Kidney tubule cell (primary cell): ENCODE results near the gene CFAP92.
"Not testable (repeated sequence)": the region's sequence is repeated elsewhere in the genome, so short reads cannot be mapped to it uniquely, and the experiment has no call there.

Experiments used
- DNase-seq: peaks from one replicate; pipeline ENCODE4 v3.0.0-alpha.2; 2018; ENCODE audit warnings: low spot score

CFAP92 gene

GRCh38 chr3:128936341-128936740, 57.5 kb downstream of the CFAP92 start:
- DNase-seq: no peak

DNA sequence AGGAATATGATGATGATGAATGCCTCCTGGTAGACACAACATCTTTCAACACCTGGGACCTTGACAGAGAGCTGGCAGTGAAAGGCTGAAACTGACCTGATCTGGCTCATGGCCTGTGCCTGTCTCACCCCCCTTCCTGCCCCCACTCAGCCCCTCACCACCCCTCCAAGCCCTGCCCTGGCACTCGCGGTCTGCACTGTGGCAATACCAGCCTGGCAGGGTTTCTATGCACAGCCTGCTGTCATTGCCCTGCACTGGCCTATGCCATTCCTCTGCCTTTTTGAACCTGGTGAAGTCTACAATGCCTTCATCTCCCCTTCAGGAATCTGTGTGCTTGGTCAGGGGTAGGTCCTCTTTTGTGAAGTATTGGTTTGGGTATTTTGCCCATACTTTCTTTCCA, 58.0 kb downstream of the CFAP92 start:
- no peak for DNase-seq

GRCh38 chr3:128933922-128934253, 60.0 kb downstream of the CFAP92 start:
- DNase-seq: no peak

- DNase-seq: no peak
Observed at GRCh38 chr3:128933213-128933921, 60.5 kb downstream of the CFAP92 start.

- no peak for DNase-seq
Observed at GRCh38 chr3:128932516-128933212, 61.2 kb downstream of the CFAP92 start.

- DNase-seq: no peak
Observed at GRCh38 chr3:128931046-128931445, 62.8 kb downstream of the CFAP92 start.

DNA sequence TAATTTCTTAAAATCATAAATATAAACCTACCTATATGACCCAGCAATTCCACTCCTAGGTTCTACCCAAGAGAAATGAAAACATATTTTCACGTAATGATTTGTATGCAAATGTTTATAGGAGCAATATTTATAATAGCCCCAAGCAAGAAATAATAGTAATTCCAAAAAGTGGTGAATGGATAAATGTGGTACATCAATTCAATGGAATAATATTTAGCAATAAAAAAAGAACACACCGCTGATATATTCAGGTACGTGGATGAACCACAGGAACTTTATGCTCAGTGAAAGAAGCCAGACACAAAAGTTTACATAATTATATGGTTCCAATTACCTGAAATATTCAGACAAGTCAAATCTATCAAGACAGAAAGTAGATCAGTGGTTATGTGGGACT, 64.5 kb downstream of the CFAP92 start:
- no peak for DNase-seq

GRCh38 chr3:128923986-128924385, 69.9 kb downstream of the CFAP92 start:
- DNase-seq: not testable (repeated sequence)

- DNase-seq: no peak
Observed at GRCh38 chr3:128923576-128923975, 70.3 kb downstream of the CFAP92 start.

DNA sequence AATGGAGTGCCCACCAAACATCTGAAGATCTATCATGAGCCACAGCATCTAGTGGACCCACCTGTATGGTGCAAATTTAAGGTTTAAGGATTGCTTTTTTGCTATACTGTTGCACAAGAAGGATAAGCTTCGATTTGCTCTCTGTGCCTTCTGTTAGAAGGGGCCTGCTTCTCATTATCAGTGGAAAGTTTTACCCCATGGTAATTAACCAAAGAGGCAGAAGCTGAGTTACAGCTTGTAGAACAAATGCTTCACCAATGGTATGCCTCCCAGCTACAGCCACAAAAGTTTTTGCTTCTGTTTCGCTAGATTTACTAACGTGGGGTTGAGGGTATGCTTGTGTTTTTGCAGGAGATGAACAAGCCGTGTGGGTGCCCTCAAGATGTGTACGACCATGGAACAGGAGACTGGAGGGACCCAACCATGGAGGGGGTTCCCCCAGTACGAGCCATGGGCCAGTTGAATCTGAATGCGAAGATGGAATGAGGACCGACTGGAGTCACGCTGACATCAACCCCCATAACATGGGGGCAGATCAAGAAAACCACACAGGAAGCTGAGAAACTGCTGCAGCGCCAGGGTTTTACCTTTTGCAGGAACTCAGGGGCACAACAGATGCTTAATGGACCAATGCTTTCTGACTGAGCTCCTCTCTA, 70.9 kb downstream of the CFAP92 start:
- no peak for DNase-seq

DNA sequence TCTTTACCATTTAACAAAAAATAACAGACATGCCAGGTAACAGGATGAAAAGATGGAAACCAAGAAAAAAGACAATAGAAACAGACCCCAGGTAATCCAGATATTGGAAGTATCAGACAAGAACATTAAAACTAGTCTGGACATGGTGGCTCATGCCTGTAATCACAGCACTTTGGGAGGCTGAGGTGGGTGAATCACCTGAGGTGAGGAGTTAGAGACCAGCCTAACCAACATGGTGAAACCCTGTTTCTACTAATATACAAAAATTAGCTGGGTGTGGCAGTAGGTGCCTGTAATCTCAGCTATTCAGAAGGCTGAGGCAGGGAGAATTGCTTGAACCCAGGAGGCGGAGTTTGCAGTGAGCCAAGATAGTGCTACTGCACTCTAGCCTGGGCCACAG, 73.9 kb downstream of the CFAP92 start:
- DNase-seq: no peak

GRCh38 chr3:128917291-128917690, 76.6 kb downstream of the CFAP92 start:
- no peak for DNase-seq

DNA sequence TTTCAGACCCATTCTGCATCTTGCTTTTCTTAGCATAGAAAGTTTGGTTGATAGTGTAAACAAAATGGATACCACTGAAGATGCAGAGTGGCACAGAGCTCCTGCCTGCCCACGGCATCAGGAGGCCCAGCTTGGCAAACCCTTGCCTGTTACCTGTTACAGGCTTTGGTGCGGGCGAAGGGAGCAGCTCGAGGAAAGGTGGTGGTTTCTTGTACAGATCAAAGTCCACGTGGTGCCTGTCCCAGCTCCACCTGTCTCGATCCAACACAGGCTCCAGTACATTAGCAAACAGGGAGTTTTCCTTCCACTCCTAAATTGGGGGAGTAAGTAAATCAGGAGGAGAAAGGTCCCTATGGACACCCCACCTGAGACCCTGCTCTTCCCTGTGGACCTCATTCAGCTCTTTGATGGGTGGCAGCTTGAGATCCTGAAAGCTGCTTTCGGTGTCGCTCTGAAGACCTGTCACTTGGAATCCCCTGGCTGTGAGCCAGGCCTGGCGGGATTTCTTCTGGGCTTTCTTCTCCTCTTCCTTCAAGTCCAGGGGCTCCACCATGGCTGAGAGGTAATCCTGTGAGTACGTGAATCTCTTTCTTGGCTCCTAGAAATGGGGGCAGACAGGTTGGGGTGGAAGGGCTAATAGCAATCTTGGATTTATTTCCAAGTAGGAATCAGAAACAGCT, 78.8 kb downstream of the CFAP92 start:
- no peak for DNase-seq

DNA sequence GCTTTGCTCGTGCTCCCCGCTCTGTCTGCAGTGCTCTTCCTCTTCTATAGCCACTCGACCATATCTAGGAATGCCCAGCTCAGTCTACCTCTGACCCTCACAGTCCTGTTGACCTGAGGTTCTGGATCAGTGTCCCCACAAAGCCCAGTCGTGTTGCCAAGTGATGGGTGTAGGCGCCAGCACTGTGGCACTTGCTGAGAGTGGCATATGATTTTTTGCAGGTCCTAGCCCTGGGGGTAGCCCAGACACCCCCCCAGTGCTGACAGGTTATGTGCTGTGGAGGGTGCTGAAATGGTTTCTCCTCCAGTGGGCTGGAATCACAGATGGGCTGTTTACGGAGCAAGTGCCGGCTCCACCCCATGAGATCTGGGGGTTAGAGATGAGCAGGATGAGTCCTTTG, 82.0 kb downstream of the CFAP92 start:
- no peak for DNase-seq

DNA sequence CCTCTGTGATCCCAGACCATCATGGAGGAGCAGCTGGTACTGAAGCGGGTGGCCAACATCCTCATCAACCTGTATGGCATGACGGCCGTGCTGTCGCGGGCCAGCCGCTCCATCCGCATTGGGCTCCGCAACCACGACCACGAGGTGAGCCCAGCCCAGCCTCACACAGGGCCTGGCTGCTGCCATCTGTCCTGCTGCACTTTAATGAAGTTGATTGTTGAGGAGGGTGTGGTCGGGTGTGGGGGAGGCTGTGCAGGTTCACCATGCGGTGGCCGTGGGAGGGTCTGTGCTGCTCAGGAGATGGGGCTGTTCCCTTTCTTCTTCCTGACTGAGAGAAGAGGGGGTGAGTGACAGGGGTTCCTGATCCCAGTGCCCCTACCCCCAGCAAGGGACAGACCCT, 83.9 kb downstream of the CFAP92 start:
- DNase-seq: no peak

- no peak for DNase-seq
Observed at GRCh38 chr3:128908951-128909350, 84.9 kb downstream of the CFAP92 start.

DNA sequence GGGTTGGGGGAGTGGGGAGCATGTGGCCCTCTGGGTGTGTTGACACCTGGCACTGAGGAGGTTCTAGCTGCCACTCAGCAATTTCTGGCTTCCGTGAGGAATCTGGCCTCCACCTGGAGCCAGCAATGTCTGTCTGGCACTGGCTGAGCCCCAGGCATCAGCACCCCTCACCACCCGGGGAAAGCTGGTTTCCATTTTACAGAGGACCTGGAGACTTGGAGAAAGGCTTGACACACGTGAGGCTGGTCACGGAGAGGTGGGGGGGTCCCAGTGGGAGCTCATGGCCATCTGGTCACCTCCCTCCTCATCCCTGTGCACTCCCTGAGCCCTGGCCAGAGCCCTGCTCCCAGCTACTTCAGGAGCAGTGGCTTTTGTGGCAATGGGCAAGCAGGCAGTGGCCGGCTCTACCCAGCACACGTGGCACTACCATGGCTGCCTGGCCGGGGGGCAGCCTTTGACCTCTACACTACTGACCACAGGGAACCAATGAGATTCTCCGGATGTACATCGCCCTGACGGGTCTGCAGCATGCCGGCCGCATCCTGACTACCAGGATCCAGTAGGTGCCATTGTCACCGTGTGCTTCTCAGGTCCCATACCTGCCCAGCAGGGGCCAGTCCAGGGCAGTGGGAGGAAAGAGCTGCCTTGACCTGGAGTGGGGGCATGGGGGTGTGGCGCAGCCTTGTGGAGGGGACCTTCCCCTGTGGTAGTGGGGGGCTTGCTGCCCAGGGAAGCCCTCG, 86.0 kb downstream of the CFAP92 start:
- DNase-seq: no peak

- DNase-seq: no peak
Observed at GRCh38 chr3:128906804-128907525, 86.9 kb downstream of the CFAP92 start.

- DNase-seq: no peak
Observed at GRCh38 chr3:128906031-128906803, 87.7 kb downstream of the CFAP92 start.

- DNase-seq: no peak
Observed at GRCh38 chr3:128903501-128903900, 90.4 kb downstream of the CFAP92 start.

- DNase-seq: no peak
Observed at GRCh38 chr3:128902426-128902825, 91.5 kb downstream of the CFAP92 start.
